K562 treated with DMSO at 1 percent for 4 hours (cell line): ENCODE results near the gene TSPAN19. TPM values are rescaled to one million over a fixed set of nuclear protein-coding genes. Genes with fewer than 3 reads are reported as not detected.

Source experiments
- total RNA-seq: library from RNA; unstranded; fragments of 300-600 nt; gene quantifications from 2 replicates; pipeline ENCODE4 v1.2.3, GENCODE V29; 2022; ENCODE audit not compliant: insufficient read depth

Gene TSPAN19
- total RNA-seq, result not detected in 2 replicates

DNA sequence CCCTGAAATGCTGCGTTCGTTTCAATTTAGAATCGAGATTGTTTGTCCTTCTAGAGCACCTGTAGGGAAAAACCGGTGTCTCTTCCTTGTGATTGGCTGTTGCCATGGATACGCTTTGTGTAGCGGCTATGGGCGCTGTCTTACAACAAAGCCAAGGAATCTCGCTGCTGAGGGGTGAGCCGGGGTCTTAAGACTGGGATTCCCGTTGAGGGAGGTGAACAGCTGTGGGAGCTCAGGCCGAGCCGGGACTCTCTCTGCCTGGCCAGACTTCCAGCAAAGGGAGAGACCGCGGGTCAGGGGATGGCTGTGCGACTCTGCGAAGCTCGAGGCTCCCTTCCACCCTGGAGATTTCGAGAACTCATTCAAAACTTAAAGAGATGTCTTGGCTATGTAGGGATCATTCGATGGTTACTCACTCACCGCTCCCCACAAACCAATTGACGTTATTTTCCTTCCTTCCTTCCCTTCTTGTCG, at the start of gene TSPAN19, which contains the start of gene LRRIQ1:
Gene TSPAN19, minus strand, starts transcription at position 44 of the 474 bp plus-strand sequence. CDS start 6,331 bp downstream, outside the sequence.
Gene LRRIQ1, plus strand, starts transcription at position 118 of the 474 bp plus-strand sequence. CDS start 1,826 bp downstream, outside the sequence.

Other genes starting within 250 kb of the TSPAN19 start
- not detected in 2 replicates for gene SLC6A15, start 123.5 kb downstream of the TSPAN19 start, total RNA-seq
- gene LRRIQ1, start 74 bp upstream of the TSPAN19 start, total RNA-seq, result not detected in 2 replicates
- gene ALX1, start 243.9 kb upstream of the TSPAN19 start, total RNA-seq, result not detected in 2 replicates